Measurements from ENCODE around the gene C17orf113. TPM values are rescaled to one million over a fixed set of nuclear protein-coding genes. Genes with fewer than 3 reads are reported as not detected.

The C17orf113 gene
- total RNA-seq, 3 donors from 2014 or later (not counting 1 experiment from before 2014, with no cell fraction given), result 0.25 to 0.28 (median 0.26) TPM

GRCh38 chr17:42055027-42055426 lies 4.6 kb upstream of the C17orf113 start:
- no peak for DNase-seq
- Histone ChIP-seq H3K27ac (ENCODE audit: low read length) (no peak overlapping the region), H3K36me3 (ENCODE audit: control insufficient read depth, insufficient read depth, low read length) (no peaks in the 10 kb centered on the region), H3K4me1 (ENCODE audit: control insufficient read depth, insufficient read depth, low read length) (peaks cover 7% of the 10 kb centered on the region), H3K4me3 (ENCODE audit: low read length) (no peak overlapping the region), H3K9me3 (ENCODE audit: control insufficient read depth, insufficient read depth, low read length) (no peaks in the 10 kb centered on the region), H3K27me3 (ENCODE audit: control insufficient read depth, insufficient read depth, low read length) (peaks cover 7% of the 10 kb centered on the region)
- intact Hi-C loops (cut with micrococcal nuclease), result no loop called here
- Mint-ChIP-seq H3K4me3 (no peak overlapping the region), H3K27ac (no peak overlapping the region), H3K4me1 (peaks cover 5 to 8% of the 10 kb centered on the region in 2 donors), H3K36me3 (no peaks in the 10 kb centered on the region), H3K9me3 (no peaks in the 10 kb centered on the region), H3K27me3 (ENCODE audit: low read depth in 2 of 2) (peaks cover 15 to 19% of the 10 kb centered on the region in 2 donors)
- no peak for ATAC-seq
- TF ChIP-seq CTCF (IDR thresholded peaks at IDR 0.05), result no peak
- no CpG with 5 or more reads among the region's 3 CpGs for WGBS (ENCODE audit: insufficient coverage)

GRCh38 chr17:42053731-42054500 lies 3.5 kb upstream of the C17orf113 start:
- intact Hi-C loops (cut with micrococcal nuclease), result no loop called here
- TF ChIP-seq CTCF (IDR thresholded peaks at IDR 0.05), result no peak
- Mint-ChIP-seq H3K27me3 (ENCODE audit: low read depth in 2 of 2) (peaks cover 21 to 23% of the 10 kb centered on the region in 2 donors), H3K9me3 (no peaks in the 10 kb centered on the region), H3K27ac (no peak overlapping the region), H3K36me3 (no peaks in the 10 kb centered on the region), H3K4me1 (peaks cover 5 to 8% of the 10 kb centered on the region in 2 donors), H3K4me3 (no peak overlapping the region)
- H3K4me3 ChIP-seq (ENCODE audit: low read length), result no peak overlapping the region
- H3K27me3 ChIP-seq (ENCODE audit: control insufficient read depth, insufficient read depth, low read length), result peaks cover 12% of the 10 kb centered on the region
- H3K9me3 ChIP-seq (ENCODE audit: control insufficient read depth, insufficient read depth, low read length), result no peaks in the 10 kb centered on the region
- peaks cover 10% of the 10 kb centered on the region for H3K4me1 ChIP-seq (ENCODE audit: control insufficient read depth, insufficient read depth, low read length)
- no peak for ATAC-seq
- no peaks in the 10 kb centered on the region for H3K36me3 ChIP-seq (ENCODE audit: control insufficient read depth, insufficient read depth, low read length)
- no peak overlapping the region for H3K27ac ChIP-seq (ENCODE audit: low read length)
- 51% methylated on average over 7 of the region's 12 CpGs for WGBS (ENCODE audit: insufficient coverage)
- DNase-seq, result no peak

- Mint-ChIP-seq H3K4me3 (no peak overlapping the region), H3K27me3 (ENCODE audit: low read depth in 2 of 2) (peaks cover 23 to 28% of the 10 kb centered on the region in 2 donors), H3K27ac (no peak overlapping the region), H3K9me3 (no peaks in the 10 kb centered on the region), H3K36me3 (no peaks in the 10 kb centered on the region), H3K4me1 (peaks cover 5 to 8% of the 10 kb centered on the region in 2 donors)
- intact Hi-C loops (cut with micrococcal nuclease), result no loop called here
- 80% methylated on average over 6 of the region's 6 CpGs for WGBS (ENCODE audit: insufficient coverage)
- TF ChIP-seq CTCF (IDR thresholded peaks at IDR 0.05), result no peak
- DNase-seq (no peak), ATAC-seq (no peak)
- H3K4me1 ChIP-seq (ENCODE audit: control insufficient read depth, insufficient read depth, low read length), result peaks cover 10% of the 10 kb centered on the region
- no peaks in the 10 kb centered on the region for H3K36me3 ChIP-seq (ENCODE audit: control insufficient read depth, insufficient read depth, low read length)
- H3K27me3 ChIP-seq (ENCODE audit: control insufficient read depth, insufficient read depth, low read length), result peaks cover 12% of the 10 kb centered on the region
- H3K9me3 ChIP-seq (ENCODE audit: control insufficient read depth, insufficient read depth, low read length), result no peaks in the 10 kb centered on the region
- no peak overlapping the region for H3K4me3 ChIP-seq (ENCODE audit: low read length)
- H3K27ac ChIP-seq (ENCODE audit: low read length), result no peak overlapping the region
Observed at GRCh38 chr17:42052346-42052877, 2.0 kb upstream of the C17orf113 start.

All from natural killer cell (primary cell).